Epidermal melanocyte (primary cell): ENCODE results near the gene LPP.

ENCODE experiments used
- DNase-seq: peaks from one replicate; pipeline ENCODE4 v3.0.0; 2011; ENCODE audit warnings: low spot score; ENCODE audit not compliant: insufficient read length

The LPP gene

DNA sequence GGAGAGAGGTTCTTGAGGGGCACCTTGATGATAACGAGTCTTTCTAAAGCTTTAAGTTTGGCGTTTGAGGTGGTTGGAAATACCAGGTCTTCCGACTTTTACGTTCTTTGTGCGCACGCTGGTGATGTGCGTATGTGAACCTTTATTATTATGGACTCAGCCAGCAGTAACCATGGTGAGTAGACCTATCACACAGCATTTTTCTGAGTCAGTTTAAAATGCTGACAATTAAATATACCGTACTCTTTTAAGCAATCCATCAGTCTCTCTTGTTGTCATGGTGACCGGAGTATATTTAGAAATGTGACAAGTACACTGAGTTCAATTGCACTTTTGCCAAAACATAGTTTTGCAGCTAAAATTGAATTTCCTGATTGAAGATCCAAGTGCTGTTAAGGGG lies 172.2 kb downstream of the LPP start:
- DNase-seq = no peak

DNA sequence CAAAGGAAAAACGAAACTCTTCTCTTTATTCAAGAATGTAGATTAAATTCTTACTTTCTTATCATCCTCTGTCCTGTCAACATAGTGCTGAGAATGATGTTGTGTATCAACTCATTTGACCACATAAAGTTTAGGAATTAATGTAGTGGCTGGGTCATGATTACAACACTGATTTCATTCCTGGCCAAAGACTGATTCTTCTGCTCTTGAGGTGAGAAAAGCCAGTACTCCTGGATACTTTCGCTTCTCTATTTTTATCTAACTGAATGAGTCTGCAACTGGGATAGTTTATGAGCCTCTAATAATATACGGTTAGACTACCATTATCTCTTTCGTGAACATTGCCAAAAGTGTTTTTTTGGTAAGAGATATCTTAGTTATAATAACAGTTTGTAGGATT lies 173.0 kb downstream of the LPP start:
- DNase-seq = no peak

DNA sequence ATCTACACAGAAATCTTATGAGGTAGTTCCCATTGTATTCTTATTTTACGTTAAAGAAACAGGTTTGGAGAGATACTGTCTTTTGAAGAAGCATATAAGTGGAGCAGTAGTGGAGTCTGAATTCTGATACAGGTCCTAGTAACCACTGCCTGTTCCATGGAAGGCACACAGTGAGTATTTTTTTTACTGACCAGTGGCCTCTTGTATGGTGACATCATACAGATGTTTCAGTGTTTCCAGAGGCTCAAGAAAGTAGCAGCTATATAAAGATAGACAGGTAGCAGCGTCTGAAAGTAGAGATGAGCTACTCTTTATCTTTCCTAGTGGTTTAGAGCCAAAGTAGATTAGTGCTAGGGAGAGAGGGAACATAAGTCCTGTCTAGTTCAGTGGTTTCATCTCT lies 173.5 kb downstream of the LPP start:
- DNase-seq = no peak

DNA sequence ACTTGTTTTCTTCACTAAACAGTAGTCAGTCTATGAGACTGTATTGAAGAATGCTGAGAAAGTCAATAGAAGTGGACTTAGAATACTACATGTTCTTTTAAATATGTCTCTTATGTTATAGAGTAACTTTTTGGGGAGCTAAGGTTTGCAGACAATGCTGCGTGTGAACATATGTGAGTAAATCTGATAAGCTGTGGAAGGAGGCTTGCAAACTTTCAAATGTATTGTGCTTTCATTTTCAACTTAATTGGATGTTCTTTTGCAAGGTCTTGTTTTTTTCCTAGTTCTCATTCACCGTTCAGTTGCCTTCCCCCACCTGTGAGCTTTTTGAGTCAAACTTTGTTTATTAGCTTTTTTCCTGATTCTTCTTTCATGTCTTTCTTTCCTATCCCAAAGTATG lies 176.2 kb downstream of the LPP start:
- no peak for DNase-seq

DNA sequence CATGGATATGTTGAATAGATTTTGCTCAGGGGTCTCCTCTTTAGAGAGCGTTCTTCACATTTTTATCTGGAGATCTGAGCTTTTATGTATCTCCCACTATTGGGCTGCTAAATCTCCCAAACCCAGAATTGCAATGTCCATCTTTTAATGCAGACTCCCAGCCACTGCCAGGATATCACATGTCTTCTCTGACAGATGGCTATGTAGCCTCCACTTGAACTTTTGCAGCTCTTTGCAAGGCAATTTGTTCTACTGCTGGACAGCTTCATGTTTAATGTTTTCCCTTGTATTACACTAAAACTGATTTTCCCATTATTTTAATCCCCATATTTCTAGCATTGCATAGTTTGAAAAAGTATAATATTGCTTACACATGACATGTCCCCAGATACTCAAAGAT lies 177.2 kb downstream of the LPP start:
- no peak for DNase-seq

DNA sequence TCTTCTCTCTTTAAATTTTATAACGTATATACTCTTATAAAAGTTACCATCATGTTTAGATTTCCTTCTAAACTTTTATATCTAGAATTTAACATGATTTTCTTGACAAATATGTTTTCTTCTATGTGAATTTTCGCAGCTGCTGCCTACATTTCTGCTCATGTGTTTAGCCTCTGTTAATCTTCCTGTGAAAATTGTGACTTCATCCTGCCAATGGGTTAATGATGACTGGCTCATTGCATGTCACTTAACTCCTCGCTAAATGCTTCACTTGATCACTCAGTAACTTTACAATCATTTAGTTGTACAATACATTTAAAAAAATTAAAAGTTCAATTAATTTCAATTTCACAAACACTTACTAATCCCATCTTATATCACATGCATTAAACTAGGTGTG lies 178.1 kb downstream of the LPP start:
- DNase-seq = no peak

DNA sequence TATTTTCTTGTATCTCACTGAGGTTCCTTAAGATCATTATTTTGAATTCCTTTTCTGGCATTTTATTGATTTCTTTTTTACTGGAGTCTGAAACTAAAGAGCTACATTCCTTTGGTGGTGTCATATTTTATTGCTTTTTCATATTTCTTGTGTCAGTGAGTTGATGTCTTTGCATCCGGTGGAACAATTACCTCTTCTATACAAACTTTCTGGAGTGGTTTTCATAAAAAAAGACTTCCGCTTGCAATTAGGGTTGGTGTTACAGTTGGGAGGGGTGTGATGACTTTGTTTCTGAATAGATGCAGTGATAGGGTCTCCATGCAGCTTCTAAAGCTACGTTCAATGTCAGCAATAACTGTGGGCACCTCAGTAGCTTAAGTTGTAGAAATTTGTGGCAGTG lies 181.7 kb downstream of the LPP start:
- DNase-seq = no peak

DNA sequence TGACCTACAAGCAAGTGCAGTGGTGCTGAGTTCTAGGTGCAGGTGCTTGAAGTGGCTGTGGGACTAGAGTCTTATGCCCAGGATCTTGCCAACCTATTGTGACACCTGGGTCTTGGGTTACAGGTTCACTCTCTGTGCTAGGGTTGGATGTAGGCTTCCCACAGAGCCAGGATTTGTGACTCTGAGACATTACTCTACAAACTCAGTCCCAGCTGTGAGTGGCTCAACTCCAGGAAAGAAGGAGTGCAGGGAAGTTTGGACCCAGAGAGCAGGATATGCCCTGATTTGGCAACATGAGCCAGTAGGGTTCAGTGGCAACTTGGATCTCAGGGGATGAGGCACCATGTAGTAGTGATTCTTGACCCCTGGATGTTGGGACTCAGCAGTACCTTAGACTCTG lies 182.2 kb downstream of the LPP start:
- DNase-seq = no peak

DNA sequence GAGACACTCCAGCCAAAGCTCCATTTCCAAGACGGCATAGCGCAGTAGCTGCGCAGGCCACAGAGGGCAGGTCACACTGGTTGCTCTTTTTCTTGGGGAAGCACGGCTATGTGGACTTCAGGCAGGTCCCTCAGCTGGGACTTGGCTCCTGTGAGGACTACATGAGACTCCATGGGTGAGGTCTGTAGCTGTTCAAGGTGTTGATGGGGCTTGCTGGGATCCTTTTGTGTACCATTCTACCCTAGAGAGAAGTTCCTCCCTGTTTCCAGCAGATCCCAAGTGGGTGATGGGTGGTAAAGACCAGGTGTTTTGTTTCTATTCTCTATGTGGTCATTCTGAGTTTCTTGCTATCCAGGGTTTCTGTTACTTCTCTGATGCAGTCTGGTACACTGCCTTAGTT lies 183.3 kb downstream of the LPP start:
- no peak for DNase-seq

DNA sequence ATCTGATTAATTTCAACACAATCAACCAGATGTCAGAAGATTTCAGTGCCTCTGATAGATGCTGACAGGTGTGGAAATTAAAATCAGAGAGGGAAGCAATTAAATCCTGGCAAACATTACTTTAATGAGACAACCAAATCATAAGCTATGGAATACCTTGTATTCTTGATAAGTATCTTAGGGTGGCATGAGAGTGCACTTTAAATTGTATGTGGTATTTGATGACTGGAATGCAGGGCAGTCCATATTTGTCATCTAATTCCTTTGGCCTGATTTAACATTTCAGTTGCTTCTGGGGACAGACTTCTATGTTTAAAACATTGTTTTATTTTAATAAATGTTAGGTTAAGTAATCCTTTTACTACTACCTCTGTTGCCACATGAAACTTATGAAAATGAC lies 184.1 kb downstream of the LPP start:
- DNase-seq = no peak

DNA sequence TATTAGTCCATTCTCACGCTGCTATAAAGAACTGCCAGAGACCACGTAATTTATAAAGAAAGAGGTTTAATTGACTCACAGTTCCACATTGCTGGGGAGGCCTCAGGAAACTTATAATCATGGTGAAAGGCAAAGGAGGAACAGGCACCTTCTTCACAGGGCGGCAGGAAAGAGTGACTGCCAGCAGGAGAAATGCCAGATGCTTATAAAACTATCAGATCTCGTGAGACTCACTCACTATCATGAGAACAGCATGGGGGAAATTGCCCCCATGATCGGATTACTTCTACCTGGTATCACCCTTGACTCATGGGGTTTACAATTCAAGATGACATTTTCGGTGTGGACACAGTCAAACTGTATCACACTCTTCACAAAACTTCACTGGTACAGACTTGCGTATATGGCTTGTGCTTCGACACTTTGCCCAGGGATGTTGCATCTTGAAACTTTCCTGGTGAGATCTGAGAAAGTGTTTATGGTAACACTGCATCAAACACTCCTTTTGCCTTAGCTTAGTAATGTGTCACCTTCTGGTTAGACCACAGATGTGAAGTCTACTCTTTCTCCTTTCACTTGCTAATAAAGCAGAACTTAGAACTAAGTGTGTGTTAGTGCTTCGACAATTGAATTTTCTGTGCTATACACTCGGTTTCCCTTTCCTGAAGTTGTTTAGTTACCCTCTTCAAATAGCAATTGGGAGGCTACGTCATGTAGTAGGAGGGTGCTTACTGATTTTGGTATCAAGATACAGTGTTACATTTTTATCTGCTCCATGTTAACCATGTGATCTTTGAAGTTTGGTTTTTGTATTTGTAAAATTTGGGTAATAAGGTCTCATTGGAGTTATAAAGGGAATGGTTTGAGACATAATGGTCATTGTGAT lies 185.7 kb downstream of the LPP start:
- DNase-seq = no peak

DNA sequence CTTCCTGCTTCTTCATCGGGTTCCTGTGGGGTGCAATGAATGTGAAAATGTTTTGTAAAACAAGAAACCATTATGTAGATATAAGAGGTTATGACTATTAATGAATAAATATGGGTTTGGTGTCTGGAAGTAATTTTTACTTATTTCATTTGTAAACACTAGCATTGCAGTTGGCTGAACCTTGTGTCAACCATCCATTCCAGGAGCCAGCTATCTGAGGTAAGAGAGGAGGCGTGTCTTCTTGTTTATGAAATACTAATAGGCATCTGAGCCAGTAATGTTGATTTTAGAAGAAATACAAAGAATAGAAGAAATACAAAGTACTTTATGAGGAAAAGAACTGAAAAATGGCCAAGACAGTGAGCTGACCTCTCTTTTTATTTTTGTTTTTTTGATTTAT lies 187.5 kb downstream of the LPP start:
- DNase-seq = no peak

DNA sequence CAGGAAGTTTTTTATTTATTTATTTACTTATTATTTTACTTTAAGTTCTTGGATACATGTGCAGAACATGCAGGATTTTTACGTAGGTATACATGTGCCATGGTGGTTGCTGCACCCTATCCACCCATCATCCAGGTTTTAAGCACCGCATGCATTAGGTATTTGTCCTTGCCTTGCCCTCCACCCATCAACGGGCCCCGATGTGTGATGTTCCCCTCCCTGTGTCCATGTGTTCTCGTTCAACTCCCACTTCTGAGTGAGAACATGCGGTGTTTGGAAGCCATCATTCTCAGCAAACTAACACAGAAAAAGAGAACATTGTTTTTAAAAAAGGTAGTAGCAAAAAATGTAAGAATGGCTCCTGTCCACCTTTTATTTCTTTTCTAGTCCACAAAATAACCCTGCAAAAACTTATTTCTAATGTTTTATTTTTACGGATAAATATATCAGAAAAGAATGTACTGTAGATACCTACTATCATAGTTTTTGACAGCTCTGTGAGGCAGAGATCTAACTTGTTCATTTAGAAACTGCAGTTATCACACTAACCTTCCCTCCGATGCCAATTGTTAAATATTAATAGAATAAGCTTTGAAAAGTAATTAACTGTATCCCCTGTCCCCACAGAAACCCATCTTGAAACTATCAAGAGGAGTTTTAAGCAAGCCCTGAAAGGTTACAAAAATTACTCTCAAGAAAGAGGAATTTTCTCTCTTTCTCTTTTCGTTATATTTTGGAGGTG lies 189.2 kb downstream of the LPP start:
- DNase-seq = no peak

DNA sequence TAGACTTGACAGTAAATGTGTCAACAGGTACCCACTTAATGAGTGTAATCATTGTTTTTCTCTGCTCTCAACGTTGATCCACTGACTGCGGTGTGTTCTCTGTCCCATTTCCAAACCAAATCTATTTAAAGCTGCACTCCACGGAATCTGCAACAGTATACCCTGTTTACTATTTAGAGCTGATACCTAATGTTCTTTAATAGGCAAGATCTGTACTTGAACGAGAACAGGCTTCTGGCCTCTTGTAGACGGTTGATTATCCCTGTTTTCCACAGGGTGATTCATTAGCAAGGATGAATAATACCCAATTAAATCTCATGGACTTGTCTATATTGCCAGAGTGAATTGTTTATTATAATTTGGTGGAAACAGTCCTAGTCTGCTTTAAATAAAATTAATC lies 189.9 kb downstream of the LPP start:
- DNase-seq = no peak

DNA sequence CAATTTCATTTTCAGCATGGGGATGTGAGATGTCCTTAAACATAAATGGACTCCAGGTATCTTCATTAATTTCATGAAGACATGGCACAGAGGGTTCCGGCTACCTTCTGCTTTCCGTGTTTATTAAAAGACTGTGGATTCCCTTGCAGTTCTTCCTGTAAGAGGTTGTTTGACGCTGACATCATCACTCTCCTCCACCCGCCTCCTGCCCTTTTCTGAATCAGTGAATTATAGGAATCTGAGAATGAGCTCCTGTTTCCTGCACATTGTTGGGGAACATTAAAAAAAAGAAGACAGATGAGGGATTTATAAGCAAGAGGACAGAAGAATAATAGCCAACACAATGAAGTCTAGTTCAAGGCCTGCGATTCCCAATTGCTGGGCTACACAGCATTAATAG lies 191.3 kb downstream of the LPP start:
- no peak for DNase-seq

DNA sequence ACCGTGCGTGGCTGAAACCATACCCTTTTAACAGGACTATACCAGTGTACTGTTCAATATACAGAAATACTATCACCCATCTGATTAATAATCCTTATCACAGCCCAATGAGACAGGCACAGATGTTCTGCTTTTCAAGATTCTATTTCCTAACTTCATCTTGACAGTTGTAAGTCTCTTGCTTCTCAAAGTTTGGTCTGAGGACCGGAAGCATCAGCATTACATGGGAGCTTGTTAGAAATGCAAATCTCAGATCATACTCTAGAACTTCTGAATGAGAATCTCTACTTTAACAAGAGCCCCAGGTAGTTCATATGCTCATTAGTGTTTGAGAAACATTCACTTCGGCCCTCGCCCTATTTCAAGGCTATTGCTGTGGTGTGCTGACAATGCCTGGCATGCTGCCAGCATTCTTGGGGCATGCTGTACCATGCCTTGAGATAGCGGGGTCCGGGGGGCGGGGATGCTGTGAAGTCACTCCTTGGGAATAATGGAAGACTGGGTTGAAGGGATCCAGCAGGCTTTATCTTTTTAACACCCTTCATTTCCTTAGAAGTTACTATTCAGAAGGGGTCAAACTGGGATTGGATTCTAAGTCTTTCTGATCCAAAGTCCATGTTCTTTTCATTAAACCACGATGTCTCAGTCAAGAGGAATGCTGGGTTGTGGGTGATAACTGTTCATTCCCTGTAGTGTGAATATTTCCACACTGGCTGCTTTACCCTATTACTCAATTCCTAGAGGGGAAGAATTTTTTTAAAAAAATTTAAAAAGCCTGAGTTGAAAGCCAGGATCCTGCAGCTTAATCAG lies 194.7 kb downstream of the LPP start:
- peak; percentile 57 for DNase-seq

DNA sequence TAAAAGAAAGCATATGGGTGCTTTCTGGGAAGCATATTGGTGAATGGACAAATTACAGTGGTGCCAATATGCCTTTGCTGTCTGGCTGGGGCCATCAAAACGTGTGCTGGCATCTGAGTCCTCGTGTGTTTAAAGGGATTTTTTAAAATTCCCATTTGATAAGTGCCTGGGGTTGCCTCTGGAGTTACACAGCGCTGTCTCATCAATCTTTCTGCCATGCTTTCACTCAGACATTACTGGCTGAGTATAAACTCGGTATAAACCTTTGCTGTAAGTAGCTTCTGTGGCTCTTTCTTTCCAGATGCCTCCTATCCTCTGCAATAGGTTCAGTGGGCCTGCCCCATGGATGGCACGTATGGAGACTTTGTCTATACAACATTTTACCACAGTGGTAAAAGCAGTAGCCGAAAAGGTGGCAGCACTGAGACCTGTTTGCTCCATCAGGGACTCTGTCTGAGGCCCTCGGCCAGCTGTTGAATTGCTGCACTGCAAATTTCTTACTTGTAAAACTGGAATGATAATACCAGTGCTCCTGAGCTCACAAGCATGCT lies 195.5 kb downstream of the LPP start:
- no peak for DNase-seq

DNA sequence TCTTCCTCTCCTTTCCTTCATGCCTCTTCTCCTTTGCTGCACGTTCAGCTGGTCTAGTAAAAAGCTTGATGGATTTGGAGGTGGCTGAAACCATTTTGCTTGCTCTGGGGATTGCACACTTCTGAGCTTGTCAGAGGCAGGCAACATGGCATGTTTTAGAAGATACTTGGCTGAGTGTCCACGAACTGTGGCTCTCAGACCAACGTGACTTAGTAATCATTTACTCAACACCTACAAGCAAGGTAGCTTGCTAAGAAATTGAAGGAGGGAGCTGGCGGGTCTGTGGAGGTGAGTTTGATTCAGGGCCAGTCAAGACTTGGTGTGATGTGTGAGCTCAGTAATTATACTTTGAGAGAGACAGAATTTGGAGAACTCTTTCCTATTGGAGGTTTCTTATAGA lies 196.0 kb downstream of the LPP start:
- no peak for DNase-seq

DNA sequence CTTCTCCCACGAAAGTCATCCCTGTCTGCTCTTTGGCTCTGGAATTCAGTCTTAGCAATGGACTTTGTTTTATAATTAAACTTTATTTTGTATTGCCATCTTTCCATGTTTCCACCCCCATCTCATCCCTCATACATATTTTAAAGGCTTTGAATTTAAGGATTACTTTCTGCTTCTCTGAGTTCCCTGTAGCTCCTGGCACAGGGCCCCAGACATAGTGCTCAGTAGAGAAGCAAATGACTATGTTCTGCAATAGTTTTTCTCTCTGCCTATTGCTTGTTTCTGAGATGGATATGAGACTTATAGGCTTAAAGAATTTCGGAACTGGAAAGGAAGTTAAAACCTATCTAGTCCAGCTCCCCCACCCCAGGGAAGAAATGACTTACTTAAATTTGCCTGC lies 197.0 kb downstream of the LPP start:
- no peak for DNase-seq

DNA sequence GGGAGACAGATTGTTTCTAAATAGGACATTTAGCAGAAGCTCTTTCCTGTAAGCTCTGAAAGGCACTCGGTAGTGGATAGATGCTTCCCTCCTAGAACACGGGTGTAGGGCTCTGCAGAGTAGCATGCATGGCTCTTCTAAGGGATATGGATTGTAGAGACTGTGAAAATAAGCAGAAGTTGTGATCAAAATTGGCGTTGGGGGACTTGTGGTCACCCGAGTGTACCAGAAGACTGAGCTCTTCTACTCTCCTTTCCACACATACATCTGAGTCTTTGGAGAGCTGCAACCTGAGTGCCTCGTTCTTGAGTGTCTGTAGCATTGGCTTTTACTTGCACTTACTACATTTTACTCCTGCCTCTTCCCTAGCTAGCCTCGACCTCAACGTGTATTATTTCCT lies 197.7 kb downstream of the LPP start:
- DNase-seq = no peak

DNA sequence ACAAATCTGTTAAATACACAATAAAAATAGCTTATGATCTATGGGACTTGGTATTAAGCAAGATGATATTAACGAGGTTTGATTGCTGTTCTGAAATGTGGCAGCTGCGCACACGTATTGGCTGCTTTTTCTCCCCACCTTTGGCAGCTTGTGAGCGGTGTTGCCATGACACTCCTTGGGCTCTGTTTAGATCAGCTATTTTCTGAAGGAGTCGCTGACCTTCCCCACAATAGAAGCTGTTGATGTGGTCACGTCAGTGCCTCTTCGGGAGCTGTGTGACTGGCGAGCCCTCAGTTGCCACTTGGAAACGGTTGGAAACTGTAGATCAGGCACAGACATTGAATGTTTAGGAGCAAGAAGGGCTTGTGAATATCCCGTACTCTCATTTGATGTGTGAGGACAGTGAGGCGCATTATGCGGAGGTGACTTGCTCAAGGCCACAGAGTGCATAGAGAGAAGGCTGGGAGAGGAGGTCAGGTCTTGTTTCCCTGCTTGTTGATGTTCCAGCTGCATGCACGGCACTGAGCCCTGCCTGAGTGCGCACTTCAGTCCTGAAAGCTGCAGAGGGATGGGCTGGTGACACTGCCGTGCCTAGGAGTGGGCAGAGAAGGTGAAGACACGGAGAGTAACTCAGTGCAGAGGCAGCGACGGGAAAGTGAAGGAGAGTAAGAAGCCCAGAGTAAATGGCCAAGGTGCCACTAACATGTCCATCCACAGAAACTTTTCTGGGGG lies 198.4 kb downstream of the LPP start:
- no peak for DNase-seq
